Adrenal gland (tissue), 5 donors: ENCODE data around the gene ODR4.
A peak's percentile ranks its signal among the peaks of the same experiment; 100 is the strongest.

ENCODE experiments used
- CTCF ChIP-seq, 6 experiments: fragments of 450-650 bp in 4 of 6; fragments of 200-600 bp in 2 of 6; sonication (generic) in 1 of 6; IDR thresholded peaks; 1 replicate in 5 of 6; 2 replicates in 1 of 6; pipeline versions ENCODE4 v1.5.1 to v1.8.0; 2016 to 2021; ENCODE audit warnings: antibody characterized with exemption in 6 of 6, mild to moderate bottlenecking in 2 of 6, moderate library complexity in 1 of 6
- POLR2A ChIP-seq, 2 donors: fragments of 450-650 bp; IDR thresholded peaks; one replicate each; pipeline ENCODE4 v1.6.1; 2017; ENCODE audit warnings: antibody characterized with exemption in 2 of 2, mild to moderate bottlenecking in 2 of 2, moderate library complexity in 1 of 2
- donor health status: DM: no; HTN: no; CAD: no.

GRCh38 chr1:186375152-186375928 is at the start of gene ODR4, which contains the start of gene TPR:
- TF ChIP-seq POLR2A (IDR thresholded peaks at IDR 0.05): peak; percentile 64 to 93
- peak; percentile 80 to 99 (median 94) for TF ChIP-seq CTCF (IDR thresholded peaks at IDR 0.05)
